Right renal cortex interstitium (tissue), 3 donors: Measurements from ENCODE around the gene DFFA. TPM values are rescaled to one million over a fixed set of nuclear protein-coding genes. Genes with fewer than 3 reads are reported as not detected.
"Not testable (repeated sequence)": the region's sequence is repeated elsewhere in the genome, so short reads cannot be mapped to it uniquely, and the experiment has no call there.

Experiments used
- DNase-seq, 3 donors: peaks; one replicate each; pipeline ENCODE4 v3.0.0-alpha.2; 2013; ENCODE audit warnings: low read depth in 3 of 3, low spot score in 2 of 3
- polyA plus RNA-seq, 3 donors: library from polyadenylated mRNA; unstranded; fragments of 120-200 nt; gene quantifications; one replicate each; pipeline ENCODE4 v1.2.1, GENCODE V29; 2013; ENCODE audit not compliant: insufficient read length in 3 of 3

The DFFA gene
- polyA plus RNA-seq, 3 donors: 42.4 to 46.0 (median 43.3) TPM

GRCh38 chr1:10471411-10472219 lies 714 bp downstream of the DFFA start:
- no peak for DNase-seq

GRCh38 chr1:10470043-10470442 lies 2.3 kb downstream of the DFFA start:
- DNase-seq: no peak

- DNase-seq: no peak
Measured at GRCh38 chr1:10467078-10467477, 5.3 kb downstream of the DFFA start.

GRCh38 chr1:10459184-10459583 lies 13.1 kb downstream of the DFFA start:
- no peak for DNase-seq

GRCh38 chr1:10457875-10458274 lies 14.5 kb downstream of the DFFA start:
- DNase-seq: no peak

- not testable (repeated sequence) for DNase-seq
Measured at GRCh38 chr1:10457462-10457861, 14.9 kb downstream of the DFFA start.

- DNase-seq: no peak
Measured at GRCh38 chr1:10456661-10457060, 15.7 kb downstream of the DFFA start.

GRCh38 chr1:10456048-10456447 lies 16.3 kb downstream of the DFFA start:
- DNase-seq: no peak

GRCh38 chr1:10451287-10451686 lies 21.0 kb downstream of the DFFA start:
- DNase-seq: no peak

GRCh38 chr1:10450836-10451235 lies 21.5 kb downstream of the DFFA start:
- no peak for DNase-seq

- DNase-seq: no peak
Measured at GRCh38 chr1:10450156-10450814, 22.0 kb downstream of the DFFA start.

- DNase-seq: no peak
Measured at GRCh38 chr1:10449751-10450150, 22.6 kb downstream of the DFFA start, which contains the start of gene CORT. Gene CORT, plus strand, starts transcription at chr1:10450031. Its CDS starts 193 bp downstream, at chr1:10450224.

GRCh38 chr1:10446790-10447422 lies 25.4 kb downstream of the DFFA start:
- no peak for DNase-seq

- DNase-seq: no peak
Measured at GRCh38 chr1:10444795-10445397, 27.4 kb downstream of the DFFA start.

GRCh38 chr1:10444248-10444647 lies 28.1 kb downstream of the DFFA start:
- no peak for DNase-seq

- DNase-seq: no peak
Measured at GRCh38 chr1:10440794-10441193, 31.5 kb downstream of the DFFA start.

GRCh38 chr1:10440305-10440704 lies 32.0 kb downstream of the DFFA start:
- no peak for DNase-seq

- DNase-seq: no peak
Measured at GRCh38 chr1:10438677-10439163, 33.6 kb downstream of the DFFA start.

- DNase-seq: no peak
Measured at GRCh38 chr1:10437052-10437451, 35.3 kb downstream of the DFFA start.

GRCh38 chr1:10434590-10434989 lies 37.7 kb downstream of the DFFA start:
- DNase-seq: no peak

GRCh38 chr1:10433790-10434189 lies 38.5 kb downstream of the DFFA start:
- no peak for DNase-seq
